Activated CD8-positive, alpha-beta T cell treated with anti-CD3 and anti-CD28 coated beads for 36 hours (primary cell): ENCODE measurements around the gene PRKD1. TPM values are rescaled to one million over a fixed set of nuclear protein-coding genes. Genes with fewer than 3 reads are reported as not detected.
"Not testable (repeated sequence)": the region's sequence is repeated elsewhere in the genome, so short reads cannot be mapped to it uniquely, and the experiment has no call there.

ENCODE experiments used
- ATAC-seq: fragments of 200-7000 bp; cut with Tn5 transposase; one replicate; pipeline ENCODE4 v1.10.0; 2021; ENCODE audit warnings: mild to moderate bottlenecking, moderate library complexity
- CTCF ChIA-PET: fragments of 350-600 bp; sonication (Branson Sonifier 250); formaldehyde crosslinking; loops from one replicate; lab custom pipeline; 2021; ENCODE audit warnings: antibody characterized with exemption; lab: Charles Lee
- POLR2A ChIA-PET: fragments of 350-600 bp; sonication (Branson Sonifier 250); formaldehyde crosslinking; loops from one replicate; lab custom pipeline; 2021; ENCODE audit warnings: antibody characterized with exemption; lab: Charles Lee
- DNase-seq: peaks from one replicate; pipeline ENCODE4 v3.0.0-alpha.2; 2020
- H3K27ac Mint-ChIP-seq: one replicate; pipeline ENCODE4 v1.8.0; 2021; ENCODE audit warnings: mild to moderate bottlenecking, mixed read lengths
- H3K27me3 Mint-ChIP-seq: one replicate; pipeline ENCODE4 v1.8.0; 2021; ENCODE audit warnings: mixed read lengths
- H3K36me3 Mint-ChIP-seq: one replicate; pipeline ENCODE4 v1.8.0; 2021; ENCODE audit warnings: low read depth, mixed read lengths
- H3K4me1 Mint-ChIP-seq: one replicate; pipeline ENCODE4 v1.8.0; 2021; ENCODE audit warnings: low read depth, mixed read lengths
- H3K4me3 Mint-ChIP-seq: one replicate; pipeline ENCODE4 v1.8.0; 2021; ENCODE audit warnings: mild to moderate bottlenecking, moderate library complexity, mixed read lengths
- H3K9me3 Mint-ChIP-seq: one replicate; pipeline ENCODE4 v1.8.0; 2021; ENCODE audit warnings: mixed read lengths
- intact Hi-C: fragments of 100-400 bp; cut with micrococcal nuclease; formaldehyde crosslinking; loops from one replicate; pipeline ENCODE4 v1.10.0; 2022
- total RNA-seq, 2 experiments: library from RNA; stranded (reverse); gene quantifications; one replicate each; pipeline ENCODE4 v1.2.3, GENCODE V29; 2021
- TF ChIP-seq, protein P1 (sequence below): fragments of 200-600 bp; IDR thresholded peaks from one replicate; pipeline ENCODE4 v1.8.0; 2022; ENCODE audit warnings: antibody characterized with exemption, mild to moderate bottlenecking

PRKD1 gene
- total RNA-seq, 2 experiments from 2014 or later, result not detected

DNA sequence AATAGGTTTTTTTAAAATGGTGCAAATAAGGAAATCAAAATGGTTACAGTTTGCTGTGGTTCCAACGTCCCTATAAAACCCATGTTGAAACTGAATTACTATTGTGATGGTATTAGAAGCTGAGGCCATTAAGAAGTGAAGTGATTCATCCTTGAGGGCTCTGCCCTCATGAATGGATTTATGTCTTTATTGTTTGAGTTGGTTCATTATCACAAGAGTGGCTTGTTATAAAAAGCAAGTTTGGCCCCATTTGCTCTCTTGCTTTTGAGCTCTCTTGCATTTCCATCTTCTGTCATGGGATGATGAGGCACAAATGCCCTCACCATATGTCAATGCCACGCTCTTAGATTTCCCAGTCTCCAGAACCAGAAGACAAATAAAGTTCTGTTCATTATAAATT is 62.3 kb downstream of the PRKD1 start:
- H3K36me3 Mint-ChIP-seq, result no peaks in the 10 kb centered on the region

GRCh38 chr14:29861996-29862395 is 65.7 kb downstream of the PRKD1 start:
- H3K27me3 Mint-ChIP-seq, result no peaks in the 10 kb centered on the region
- ChIA-PET CTCF (no interaction called here), POLR2A (no interaction called here)
- H3K9me3 Mint-ChIP-seq, result peaks cover 2% of the 10 kb centered on the region
- DNase-seq (no peak), ATAC-seq (no peak)
- TF ChIP-seq, protein P1, sequence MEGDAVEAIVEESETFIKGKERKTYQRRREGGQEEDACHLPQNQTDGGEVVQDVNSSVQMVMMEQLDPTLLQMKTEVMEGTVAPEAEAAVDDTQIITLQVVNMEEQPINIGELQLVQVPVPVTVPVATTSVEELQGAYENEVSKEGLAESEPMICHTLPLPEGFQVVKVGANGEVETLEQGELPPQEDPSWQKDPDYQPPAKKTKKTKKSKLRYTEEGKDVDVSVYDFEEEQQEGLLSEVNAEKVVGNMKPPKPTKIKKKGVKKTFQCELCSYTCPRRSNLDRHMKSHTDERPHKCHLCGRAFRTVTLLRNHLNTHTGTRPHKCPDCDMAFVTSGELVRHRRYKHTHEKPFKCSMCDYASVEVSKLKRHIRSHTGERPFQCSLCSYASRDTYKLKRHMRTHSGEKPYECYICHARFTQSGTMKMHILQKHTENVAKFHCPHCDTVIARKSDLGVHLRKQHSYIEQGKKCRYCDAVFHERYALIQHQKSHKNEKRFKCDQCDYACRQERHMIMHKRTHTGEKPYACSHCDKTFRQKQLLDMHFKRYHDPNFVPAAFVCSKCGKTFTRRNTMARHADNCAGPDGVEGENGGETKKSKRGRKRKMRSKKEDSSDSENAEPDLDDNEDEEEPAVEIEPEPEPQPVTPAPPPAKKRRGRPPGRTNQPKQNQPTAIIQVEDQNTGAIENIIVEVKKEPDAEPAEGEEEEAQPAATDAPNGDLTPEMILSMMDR, result no peak
- no peaks in the 10 kb centered on the region for H3K4me1 Mint-ChIP-seq
- H3K27ac Mint-ChIP-seq, result no peak overlapping the region
- H3K4me3 Mint-ChIP-seq, result no peak overlapping the region
- intact Hi-C loops, result no loop called here
- H3K36me3 Mint-ChIP-seq, result no peaks in the 10 kb centered on the region

More for the DNA sequence above, 62.3 kb downstream of the PRKD1 start:
- ATAC-seq (no peak), DNase-seq (no peak)
- no peaks in the 10 kb centered on the region for H3K4me1 Mint-ChIP-seq
- TF ChIP-seq, protein P1, result no peak
- no peaks in the 10 kb centered on the region for H3K9me3 Mint-ChIP-seq
- H3K27me3 Mint-ChIP-seq, result no peaks in the 10 kb centered on the region
- ChIA-PET POLR2A (no interaction called here), CTCF (no interaction called here)
- no peak overlapping the region for H3K4me3 Mint-ChIP-seq
- no peak overlapping the region for H3K27ac Mint-ChIP-seq
- intact Hi-C loops, result no loop called here

DNA sequence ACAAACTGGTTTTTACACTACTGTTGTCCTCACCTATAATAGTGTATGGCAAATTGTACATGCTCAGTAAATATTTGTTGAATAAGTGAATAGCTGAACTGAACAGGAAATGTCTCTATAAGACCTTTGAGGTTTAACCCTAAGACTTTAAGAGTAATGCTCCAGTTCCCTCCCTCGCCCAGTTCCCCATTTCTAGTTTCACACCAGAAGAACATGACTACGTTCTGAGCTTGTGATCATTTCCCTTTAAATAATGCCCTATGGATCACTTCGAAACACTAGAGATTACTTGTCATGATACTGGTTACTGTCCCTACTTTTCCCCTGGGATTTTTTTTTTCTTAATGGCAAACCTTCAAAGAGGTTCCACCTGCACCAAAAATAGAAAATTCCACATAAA is 69.3 kb downstream of the PRKD1 start:
- POLR2A ChIA-PET, result no interaction called here
- Mint-ChIP-seq H3K4me3 (no peak overlapping the region), H3K36me3 (no peaks in the 10 kb centered on the region), H3K4me1 (no peaks in the 10 kb centered on the region), H3K27ac (no peak overlapping the region), H3K9me3 (peaks cover 15% of the 10 kb centered on the region), H3K27me3 (no peaks in the 10 kb centered on the region)
- DNase-seq, result no peak
- TF ChIP-seq, protein P1, result no peak
- intact Hi-C loops, result no loop called here
- CTCF ChIA-PET, result no interaction called here
- ATAC-seq, result no peak

DNA sequence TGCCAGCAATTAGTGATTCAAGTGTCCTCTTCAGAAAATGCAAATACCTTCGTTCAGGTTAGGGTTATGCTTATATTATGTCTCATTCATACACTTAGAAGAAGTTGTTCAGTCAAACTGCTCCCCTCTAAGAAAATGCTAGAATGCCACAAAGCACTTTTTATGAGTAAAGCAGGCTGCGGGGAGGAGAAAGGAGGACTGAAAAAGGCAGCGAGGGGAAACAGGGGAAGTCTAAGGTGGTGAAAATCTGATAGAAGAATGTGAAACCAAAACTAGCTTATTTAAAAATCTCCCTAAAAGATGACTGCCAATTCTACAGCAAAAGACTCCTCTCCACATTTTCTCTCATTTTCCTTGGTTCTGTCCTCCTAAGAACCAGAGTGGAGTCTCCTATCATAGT is 70.1 kb downstream of the PRKD1 start:
- CTCF ChIA-PET, result no interaction called here
- no peak overlapping the region for H3K27ac Mint-ChIP-seq

GRCh38 chr14:29856516-29856915 is 71.1 kb downstream of the PRKD1 start:
- H3K27ac Mint-ChIP-seq, result no peak overlapping the region
- H3K36me3 Mint-ChIP-seq, result no peaks in the 10 kb centered on the region
- TF ChIP-seq, protein P1, result no peak
- H3K4me3 Mint-ChIP-seq, result no peak overlapping the region
- ATAC-seq (no peak), DNase-seq (no peak)
- CTCF ChIA-PET, result no interaction called here
- no peaks in the 10 kb centered on the region for H3K27me3 Mint-ChIP-seq
- no peaks in the 10 kb centered on the region for H3K4me1 Mint-ChIP-seq
- intact Hi-C loops, result no loop called here
- POLR2A ChIA-PET, result no interaction called here
- H3K9me3 Mint-ChIP-seq, result peaks cover 21% of the 10 kb centered on the region

More for the DNA sequence above, 70.1 kb downstream of the PRKD1 start:
- H3K4me3 Mint-ChIP-seq, result no peak overlapping the region
- TF ChIP-seq, protein P1, result no peak
- intact Hi-C loops, result no loop called here
- no peaks in the 10 kb centered on the region for H3K4me1 Mint-ChIP-seq
- no peaks in the 10 kb centered on the region for H3K36me3 Mint-ChIP-seq
- peaks cover 17% of the 10 kb centered on the region for H3K9me3 Mint-ChIP-seq
- H3K27me3 Mint-ChIP-seq, result no peaks in the 10 kb centered on the region
- DNase-seq (no peak), ATAC-seq (no peak)
- POLR2A ChIA-PET, result no interaction called here

DNA sequence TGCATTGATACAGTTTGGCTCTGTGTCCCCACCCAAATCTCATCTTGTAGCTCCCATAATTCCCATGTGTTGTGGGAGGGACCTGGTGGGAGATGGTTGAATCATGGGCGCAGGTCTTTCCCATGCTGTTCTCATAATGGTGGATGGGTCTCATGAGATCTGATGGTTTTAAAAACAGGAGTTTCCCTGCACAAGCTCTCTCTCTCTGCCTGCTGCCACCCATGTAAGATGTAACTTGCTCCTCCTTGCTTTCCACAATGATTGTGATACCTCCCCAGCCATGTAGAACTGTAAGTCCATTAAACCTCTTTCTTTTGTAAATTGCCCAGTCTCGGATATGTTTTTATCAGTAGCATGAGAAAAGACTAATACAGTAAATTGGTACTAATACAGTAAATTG is 74.0 kb downstream of the PRKD1 start:
- CTCF ChIA-PET, POLR2A ChIA-PET, H3K27me3 Mint-ChIP-seq, H3K27ac Mint-ChIP-seq, ATAC-seq, H3K36me3 Mint-ChIP-seq, DNase-seq, intact Hi-C loops, H3K4me3 Mint-ChIP-seq, H3K4me1 Mint-ChIP-seq: not testable (repeated sequence)
- peaks cover 22% of the 10 kb centered on the region for H3K9me3 Mint-ChIP-seq
